BE2C (cell line): ENCODE measurements around the gene PTOV1.

ENCODE experiments used
- DNase-seq: peaks from one replicate; pipeline ENCODE4 v3.0.0-alpha.2; 2020
- H3K27me3 ChIP-seq: fragments of 250-450 bp; sonication (Bioruptor Pico); 2 replicates; pipeline ENCODE4 v1.5.1; 2020; ENCODE audit warnings: mild to moderate bottlenecking
- H3K36me3 ChIP-seq: fragments of 250-450 bp; sonication (Bioruptor Pico); 2 replicates; pipeline ENCODE4 v1.5.1; 2020; ENCODE audit warnings: mild to moderate bottlenecking
- H3K4me1 ChIP-seq: fragments of 250-450 bp; sonication (Bioruptor Pico); 2 replicates; pipeline ENCODE4 v1.5.1; 2020
- H3K4me3 ChIP-seq: 2 replicates; pipeline ENCODE4 v1.5.1; 2011; ENCODE audit warnings: low read depth, low read length
- H3K9me3 ChIP-seq: fragments of 250-450 bp; sonication (Bioruptor Pico); 2 replicates; pipeline ENCODE4 v1.5.1; 2020
- CTCF ChIP-seq: IDR thresholded peaks from 2 replicates; pipeline ENCODE4 v1.5.1; 2012; ENCODE audit warnings: mild to moderate bottlenecking, low read depth, low read length

PTOV1 gene

GRCh38 chr19:49809160-49809940, 41.6 kb upstream of the PTOV1 start:
- Histone ChIP-seq H3K4me1 (peaks cover 8% of the 10 kb centered on the region), H3K36me3 (0 out of 2 replicates have a peak, but pooled peaks cover 3% of the 10 kb centered on the region), H3K4me3 (peak overlapping the region; percentile 62), H3K27me3 (no peaks in the 10 kb centered on the region), H3K9me3 (no peaks in the 10 kb centered on the region)
- peak; percentile 21; the same call in 1 of the 2 replicates for TF ChIP-seq CTCF
- peak; percentile 53 for DNase-seq

GRCh38 chr19:49809941-49810389, 41.0 kb upstream of the PTOV1 start:
- DNase-seq, result no peak
- Histone ChIP-seq H3K9me3 (no peaks in the 10 kb centered on the region), H3K36me3 (0 out of 2 replicates have a peak, but pooled peaks cover 3% of the 10 kb centered on the region), H3K4me3 (peak overlapping the region; percentile 62; the same call in 1 of the 2 replicates), H3K27me3 (no peaks in the 10 kb centered on the region), H3K4me1 (peaks cover 8% of the 10 kb centered on the region)
- TF ChIP-seq CTCF, result no peak

- no peaks in the 10 kb centered on the region for H3K9me3 ChIP-seq
- H3K4me3 ChIP-seq, result no peak overlapping the region
- H3K4me1 ChIP-seq, result peaks cover 8% of the 10 kb centered on the region
- no peaks in the 10 kb centered on the region for H3K27me3 ChIP-seq
- DNase-seq, result no peak
- H3K36me3 ChIP-seq, result 0 out of 2 replicates have a peak, but pooled peaks cover 3% of the 10 kb centered on the region
- no peak for TF ChIP-seq CTCF
Observed at GRCh38 chr19:49811328-49811727, 39.6 kb upstream of the PTOV1 start.

- 0 out of 2 replicates have a peak, but pooled peaks cover 3% of the 10 kb centered on the region for H3K36me3 ChIP-seq
- no peaks in the 10 kb centered on the region for H3K9me3 ChIP-seq
- no peak for DNase-seq
- TF ChIP-seq CTCF, result no peak
- no peaks in the 10 kb centered on the region for H3K27me3 ChIP-seq
- H3K4me1 ChIP-seq, result peaks cover 8% of the 10 kb centered on the region
- H3K4me3 ChIP-seq, result peak overlapping the region; percentile 75
Observed at GRCh38 chr19:49812452-49812996, 38.4 kb upstream of the PTOV1 start.

GRCh38 chr19:49812997-49813861, 37.7 kb upstream of the PTOV1 start, which contains the start of gene FUZ:
Gene FUZ, minus strand, starts transcription at chr19:49813292. Its CDS starts 186 bp downstream, at chr19:49813106.
- no peaks in the 10 kb centered on the region for H3K9me3 ChIP-seq
- H3K4me1 ChIP-seq, result peaks cover 8% of the 10 kb centered on the region
- no peaks in the 10 kb centered on the region for H3K27me3 ChIP-seq
- DNase-seq, result peak; percentile 96
- H3K4me3 ChIP-seq, result peak within 1 kb of the TSS; percentile 75
- H3K36me3 ChIP-seq, result no peaks in the 10 kb centered on the region
- peak; percentile 53 for TF ChIP-seq CTCF
